Urinary bladder (tissue), 4 donors: ENCODE results near the gene TBCC. TPM values are rescaled to one million over a fixed set of nuclear protein-coding genes. Genes with fewer than 3 reads are reported as not detected.
A peak's percentile ranks its signal among the peaks of the same experiment; 100 is the strongest.
"Not testable (repeated sequence)": the region's sequence is repeated elsewhere in the genome, so short reads cannot be mapped to it uniquely, and the experiment has no call there.

Experiments used
- DNase-seq: peaks from one replicate; pipeline ENCODE4 v3.0.0-alpha.2; 2015; ENCODE audit errors: extremely low spot score
- H3K27ac ChIP-seq: one replicate; pipeline ENCODE4 v1.5.1; 2013; ENCODE audit warnings: low read depth, mild to moderate bottlenecking, moderate library complexity
- H3K36me3 ChIP-seq: one replicate; pipeline ENCODE4 v1.6.1; 2013; ENCODE audit warnings: mild to moderate bottlenecking, moderate library complexity; ENCODE audit not compliant: insufficient read depth
- H3K4me1 ChIP-seq: one replicate; pipeline ENCODE4 v1.6.1; 2013; ENCODE audit warnings: mild to moderate bottlenecking, moderate library complexity; ENCODE audit not compliant: insufficient read depth
- H3K4me3 ChIP-seq: one replicate; pipeline ENCODE4 v1.5.1; 2013; ENCODE audit warnings: low read depth, low read length
- WGBS: extraction: QIAGEN DNeasy Blood & Tissue Kit; methylation state at CpG from one replicate; pipeline ENCODE4 v1.1.7; 2013; 5-methylcytosine and 5-hydroxymethylcytosine counted together
- polyA plus RNA-seq: library from polyadenylated mRNA; stranded (reverse); fragments of 200-250 nt; gene quantifications from one replicate; pipeline ENCODE4 v1.2.3, GENCODE V29; 2013
- total RNA-seq: library from RNA; depleted of rRNA; stranded (reverse); fragments of >200 nt; gene quantifications from one replicate; pipeline ENCODE4 v1.2.3, GENCODE V29; 2014
- donor health status: healthy with polysubstance abuse.
- donor health status: healthy.

The TBCC gene
- total and polyA plus RNA-seq, 2 donors: 29.8 to 31.4 TPM

GRCh38 chr6:42709871-42710270 is 36.0 kb downstream of the TBCC start:
- 90% methylated on average over 6 of the region's 6 CpGs for whole genome bisulfite sequencing
- DNase-seq: no peak
- no peaks in the 10 kb centered on the region for H3K4me1 ChIP-seq
- no peak overlapping the region for H3K4me3 ChIP-seq
- no peaks in the 10 kb centered on the region for H3K36me3 ChIP-seq
- H3K27ac ChIP-seq: no peak overlapping the region

GRCh38 chr6:42708096-42708495 is 37.8 kb downstream of the TBCC start:
- 93% methylated on average over 11 of the region's 11 CpGs for WGBS

DNA sequence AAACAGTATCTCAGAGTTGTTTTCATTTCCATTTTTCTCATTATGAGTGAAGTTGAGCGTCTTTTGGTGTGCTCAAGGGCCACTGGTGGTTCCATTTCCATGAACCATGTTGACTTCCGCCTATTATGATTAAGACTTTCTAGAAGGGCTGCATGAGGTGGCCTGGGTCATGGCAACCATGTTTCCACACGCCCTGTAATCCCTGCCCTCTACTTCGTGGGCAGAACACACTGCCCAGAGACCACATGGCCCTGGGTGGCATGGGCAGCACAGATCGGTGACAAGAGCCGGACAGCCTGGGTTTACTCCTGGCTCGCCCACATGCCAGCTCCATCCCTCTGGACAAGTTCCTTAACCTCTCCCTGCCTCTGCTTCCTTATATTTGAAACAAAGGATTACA is 38.3 kb downstream of the TBCC start:
- DNase-seq: no peak
- Histone ChIP-seq H3K4me3 (no peak overlapping the region), H3K36me3 (no peaks in the 10 kb centered on the region), H3K4me1 (no peaks in the 10 kb centered on the region), H3K27ac (no peak overlapping the region)
- WGBS: 92% methylated on average over 7 of the region's 7 CpGs

More at GRCh38 chr6:42708096-42708495, 37.8 kb downstream of the TBCC start:
- H3K4me1 ChIP-seq: no peaks in the 10 kb centered on the region
- H3K36me3 ChIP-seq: no peaks in the 10 kb centered on the region
- no peak for DNase-seq
- H3K27ac ChIP-seq: no peak overlapping the region
- H3K4me3 ChIP-seq: no peak overlapping the region

- DNase-seq: no peak
- 83% methylated on average over 4 of the region's 4 CpGs for WGBS
- Histone ChIP-seq H3K4me3 (no peak overlapping the region), H3K27ac (no peak overlapping the region), H3K4me1 (no peaks in the 10 kb centered on the region), H3K36me3 (no peaks in the 10 kb centered on the region)
These were observed 40.9 kb downstream of the TBCC start for GRCh38 chr6:42704937-42705374.

- Histone ChIP-seq H3K27ac (no peak overlapping the region), H3K36me3 (no peaks in the 10 kb centered on the region), H3K4me3 (no peak overlapping the region), H3K4me1 (no peaks in the 10 kb centered on the region)
- peak; percentile 46 for DNase-seq
- WGBS: 35% methylated on average over 24 of the region's 24 CpGs
These were observed 41.5 kb downstream of the TBCC start for GRCh38 chr6:42704251-42704936.

DNA sequence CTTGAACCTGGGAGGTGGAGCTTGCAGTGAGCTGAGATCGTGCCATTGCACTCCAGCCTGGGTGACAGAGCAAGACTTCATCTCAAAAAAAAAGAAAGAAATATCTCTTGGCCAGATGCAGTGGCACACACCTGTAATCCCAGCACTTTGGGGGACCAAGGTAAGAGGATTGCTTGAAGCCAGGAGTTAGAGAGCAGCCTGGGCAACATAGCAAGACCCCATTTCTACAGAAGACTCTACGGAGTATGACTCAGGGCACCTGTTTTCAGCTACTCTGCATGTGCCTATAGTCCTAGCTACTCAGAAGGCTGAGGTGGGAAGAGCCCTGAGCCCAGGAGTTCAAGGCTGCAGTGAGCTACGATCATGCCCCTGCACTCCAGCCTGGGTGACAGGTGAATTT is 43.1 kb downstream of the TBCC start:
- WGBS: 91% methylated on average over 3 of the region's 3 CpGs
- not testable (repeated sequence) for H3K4me3 ChIP-seq, H3K36me3 ChIP-seq, H3K27ac ChIP-seq, DNase-seq, H3K4me1 ChIP-seq

- no peak for DNase-seq
- no peak overlapping the region for H3K4me3 ChIP-seq
- WGBS: 89% methylated on average over 2 of the region's 2 CpGs
- no peaks in the 10 kb centered on the region for H3K36me3 ChIP-seq
- H3K27ac ChIP-seq: no peak overlapping the region
- H3K4me1 ChIP-seq: no peaks in the 10 kb centered on the region
These were observed 43.7 kb downstream of the TBCC start for GRCh38 chr6:42702200-42702599.

DNA sequence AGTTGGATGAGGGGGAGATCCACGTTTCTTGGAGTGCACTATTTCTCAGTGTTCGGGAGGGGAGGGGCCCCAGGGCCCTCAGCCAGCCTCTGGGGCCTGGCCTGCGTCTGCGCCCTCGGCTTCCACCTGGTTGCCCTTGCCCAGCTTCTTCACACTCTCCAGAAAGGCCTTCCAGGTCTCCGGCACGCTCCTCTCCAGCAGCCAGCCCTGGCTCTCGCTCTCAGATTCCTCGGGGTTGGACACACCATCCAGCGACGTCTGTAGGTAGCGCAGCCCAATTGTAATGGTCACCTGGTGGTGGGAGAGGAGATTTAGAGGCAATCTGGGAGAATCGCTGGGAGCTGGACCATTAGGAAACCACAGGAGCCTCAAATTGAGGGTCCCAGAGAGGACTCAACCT is 47.7 kb downstream of the TBCC start:
- Histone ChIP-seq H3K36me3 (no peaks in the 10 kb centered on the region), H3K4me3 (no peak overlapping the region)

DNA sequence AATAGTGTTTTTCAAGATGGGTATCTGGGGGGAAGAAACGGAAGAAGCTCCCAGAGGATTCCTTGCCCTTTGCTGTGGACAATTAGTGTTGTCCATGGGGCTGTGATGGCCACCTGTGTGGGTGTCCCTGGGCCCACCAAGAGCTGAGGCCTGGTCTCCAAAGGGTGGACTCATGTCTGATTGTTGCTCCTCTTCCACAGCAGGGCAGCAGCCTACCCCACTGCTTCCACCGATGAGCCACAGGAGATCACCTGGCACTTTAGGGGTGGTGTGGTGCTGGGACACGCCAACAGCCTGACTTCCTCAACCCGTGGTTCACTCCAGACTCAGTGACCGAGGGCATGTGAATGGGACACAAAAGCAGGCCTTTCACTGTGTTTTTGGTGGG is 48.6 kb downstream of the TBCC start:
- Histone ChIP-seq H3K4me1 (no peaks in the 10 kb centered on the region), H3K36me3 (no peaks in the 10 kb centered on the region), H3K27ac (no peak overlapping the region), H3K4me3 (no peak overlapping the region)
- no peak for DNase-seq
- WGBS: 89% methylated on average over 5 of the region's 5 CpGs

More for the DNA sequence above, 47.7 kb downstream of the TBCC start:
- WGBS: 80% methylated on average over 13 of the region's 13 CpGs
- no peak for DNase-seq
- H3K4me1 ChIP-seq: no peaks in the 10 kb centered on the region
- no peak overlapping the region for H3K27ac ChIP-seq

GRCh38 chr6:42696526-42697267 is 49.2 kb downstream of the TBCC start:
- DNase-seq: no peak
- WGBS: 60% methylated on average over 7 of the region's 7 CpGs
- Histone ChIP-seq H3K36me3 (no peaks in the 10 kb centered on the region), H3K27ac (no peak overlapping the region), H3K4me3 (no peak overlapping the region), H3K4me1 (no peaks in the 10 kb centered on the region)

DNA sequence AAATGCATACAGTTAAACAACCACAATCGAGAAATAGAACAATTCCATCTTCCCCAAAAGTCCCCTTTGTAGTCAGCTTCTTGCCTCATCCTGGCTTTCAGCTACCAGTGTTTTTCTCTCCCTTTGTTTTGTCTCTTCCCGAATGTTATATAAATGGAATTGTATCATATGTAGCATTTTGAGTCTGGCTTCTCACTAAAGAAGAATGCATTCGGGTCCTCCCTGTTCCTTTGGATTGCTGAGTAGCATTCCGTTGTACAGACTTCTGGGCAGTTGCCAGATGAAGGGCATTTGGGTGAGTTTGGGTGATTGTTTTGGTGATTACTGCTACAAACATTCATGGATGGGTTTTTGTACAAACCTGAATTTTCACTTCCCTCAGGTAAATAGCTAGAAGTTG is 51.3 kb downstream of the TBCC start:
- no peak overlapping the region for H3K27ac ChIP-seq
- no peak overlapping the region for H3K4me3 ChIP-seq
- WGBS: 40% methylated on average over 4 of the region's 4 CpGs
- DNase-seq: no peak
- H3K36me3 ChIP-seq: peaks cover 2% of the 10 kb centered on the region
- H3K4me1 ChIP-seq: no peaks in the 10 kb centered on the region

Other genes with a start within 250 kb of the TBCC start
- 48.1 TPM for gene UBR2, start 182.1 kb downstream of the TBCC start, total RNA-seq
- 13.0 TPM for gene UBR2, start 182.1 kb downstream of the TBCC start, polyA plus RNA-seq
- gene PRPH2, start 23.5 kb downstream of the TBCC start, total RNA-seq: 5.1 TPM
- 1.1 TPM for gene PRPH2, start 23.5 kb downstream of the TBCC start, polyA plus RNA-seq
- gene BICRAL, start 35.9 kb upstream of the TBCC start, total RNA-seq: 16.2 TPM
- gene BICRAL, start 35.9 kb upstream of the TBCC start, polyA plus RNA-seq: 12.3 TPM
- gene RPL7L1, start 133.5 kb upstream of the TBCC start, total RNA-seq: 96.9 TPM
- gene RPL7L1, start 133.5 kb upstream of the TBCC start, polyA plus RNA-seq: 48.8 TPM
- gene PTCRA, start 169.9 kb upstream of the TBCC start, total RNA-seq: not detected
- gene PTCRA, start 169.9 kb upstream of the TBCC start, polyA plus RNA-seq: not detected
- gene CNPY3, start 183.4 kb upstream of the TBCC start, total RNA-seq: 15.8 TPM
- gene CNPY3, start 183.4 kb upstream of the TBCC start, polyA plus RNA-seq: 43.8 TPM
- 0.42 TPM for gene GNMT, start 214.7 kb upstream of the TBCC start, total RNA-seq
- 0.52 TPM for gene GNMT, start 214.7 kb upstream of the TBCC start, polyA plus RNA-seq
- gene PEX6, start 233.1 kb upstream of the TBCC start, total RNA-seq: 12.2 TPM
- gene PEX6, start 233.1 kb upstream of the TBCC start, polyA plus RNA-seq: 18.9 TPM
- gene PPP2R5D, start 238.5 kb upstream of the TBCC start, total RNA-seq: 30.1 TPM
- gene PPP2R5D, start 238.5 kb upstream of the TBCC start, polyA plus RNA-seq: 43.0 TPM